ENCODE data around the gene PPP6R3. TPM values are rescaled to one million over a fixed set of nuclear protein-coding genes. Genes with fewer than 3 reads are reported as not detected.
"Not testable (repeated sequence)": the region's sequence is repeated elsewhere in the genome, so short reads cannot be mapped to it uniquely, and the experiment has no call there.

PPP6R3 gene
- total RNA-seq, 2 donors from 2014 or later = 95.0 to 103 TPM

DNA sequence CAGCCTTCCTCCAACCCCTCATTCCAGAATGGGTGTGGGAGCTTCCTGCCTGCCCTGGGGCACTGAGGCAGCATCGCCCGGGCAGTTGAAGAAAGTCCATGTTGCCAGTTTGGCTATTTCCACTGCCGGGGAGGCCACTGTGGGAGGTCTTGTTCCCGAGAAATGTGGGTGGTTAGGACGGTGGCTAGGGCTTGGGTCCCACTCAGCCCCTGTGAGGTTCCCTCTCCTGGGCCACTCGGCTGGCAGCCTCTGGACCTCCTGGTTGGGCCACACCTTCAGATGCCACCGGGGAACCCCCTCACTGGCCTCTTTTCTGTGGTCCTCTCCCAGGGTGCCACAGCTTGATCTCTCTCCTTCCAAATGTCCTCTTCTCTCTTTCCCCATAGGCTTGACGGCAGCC lies 5.1 kb upstream of the PPP6R3 start:
- DNase-seq = no peak
- H3K9me3 ChIP-seq = no peaks in the 10 kb centered on the region
- no peak overlapping the region for H3K9ac ChIP-seq (ENCODE audit: low read depth in 2 of 2, low read length in 2 of 2)
- H3K36me3 ChIP-seq = no peaks in the 10 kb centered on the region
- H3K4me1 ChIP-seq = peaks cover 6% of the 10 kb centered on the region
- H3K4me3 ChIP-seq = no peak overlapping the region
- no peaks in the 10 kb centered on the region for H3K27me3 ChIP-seq
- TF ChIP-seq, protein P1, sequence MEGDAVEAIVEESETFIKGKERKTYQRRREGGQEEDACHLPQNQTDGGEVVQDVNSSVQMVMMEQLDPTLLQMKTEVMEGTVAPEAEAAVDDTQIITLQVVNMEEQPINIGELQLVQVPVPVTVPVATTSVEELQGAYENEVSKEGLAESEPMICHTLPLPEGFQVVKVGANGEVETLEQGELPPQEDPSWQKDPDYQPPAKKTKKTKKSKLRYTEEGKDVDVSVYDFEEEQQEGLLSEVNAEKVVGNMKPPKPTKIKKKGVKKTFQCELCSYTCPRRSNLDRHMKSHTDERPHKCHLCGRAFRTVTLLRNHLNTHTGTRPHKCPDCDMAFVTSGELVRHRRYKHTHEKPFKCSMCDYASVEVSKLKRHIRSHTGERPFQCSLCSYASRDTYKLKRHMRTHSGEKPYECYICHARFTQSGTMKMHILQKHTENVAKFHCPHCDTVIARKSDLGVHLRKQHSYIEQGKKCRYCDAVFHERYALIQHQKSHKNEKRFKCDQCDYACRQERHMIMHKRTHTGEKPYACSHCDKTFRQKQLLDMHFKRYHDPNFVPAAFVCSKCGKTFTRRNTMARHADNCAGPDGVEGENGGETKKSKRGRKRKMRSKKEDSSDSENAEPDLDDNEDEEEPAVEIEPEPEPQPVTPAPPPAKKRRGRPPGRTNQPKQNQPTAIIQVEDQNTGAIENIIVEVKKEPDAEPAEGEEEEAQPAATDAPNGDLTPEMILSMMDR (IDR thresholded peaks at IDR 0.05) = no peak
- H3K27ac ChIP-seq = no peak overlapping the region
- intact Hi-C loops (cut with DNase I) = no loop called here

DNA sequence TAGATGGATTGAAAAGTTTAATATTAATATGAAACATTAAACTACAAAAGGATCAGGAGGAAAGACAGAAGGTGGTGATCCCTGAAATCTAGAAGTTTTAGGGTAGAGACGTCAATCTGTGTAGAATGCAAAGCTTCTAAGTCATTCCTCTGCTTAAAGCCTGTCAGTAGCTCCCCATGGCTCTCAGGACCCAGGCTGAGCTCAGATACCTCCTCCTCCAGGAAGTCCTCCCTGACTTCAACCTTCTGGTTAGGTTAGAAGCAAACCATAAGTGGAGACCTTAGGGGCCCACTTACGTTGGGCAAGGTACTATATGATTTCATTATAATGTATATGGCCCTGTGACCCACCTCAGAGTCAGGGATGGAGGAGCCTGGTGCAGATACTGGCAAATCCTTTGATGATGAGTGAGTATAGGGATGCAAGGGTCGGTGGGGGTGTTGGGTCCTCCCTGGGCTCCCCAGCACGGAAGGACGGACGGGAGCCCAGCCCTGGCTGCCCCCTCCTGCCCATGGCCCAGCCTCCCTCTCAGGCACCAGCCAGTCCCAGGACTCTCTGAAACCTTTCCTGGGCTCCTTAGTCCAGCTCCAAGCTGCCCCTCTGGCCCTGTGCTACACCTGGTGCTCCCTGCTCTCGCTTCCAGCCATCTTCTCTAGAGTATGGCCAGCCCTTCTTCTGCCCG lies 3.2 kb upstream of the PPP6R3 start:
- Histone ChIP-seq H3K27me3 (no peaks in the 10 kb centered on the region), H3K4me3 (no peak overlapping the region), H3K9ac (ENCODE audit: low read depth in 2 of 2, low read length in 2 of 2) (peak overlapping the region in 1 of 2 donors; percentile 43), H3K9me3 (no peaks in the 10 kb centered on the region), H3K4me1 (peaks cover 6% of the 10 kb centered on the region), H3K27ac (no peak overlapping the region), H3K36me3 (no peaks in the 10 kb centered on the region)
- intact Hi-C loops (cut with DNase I) = no loop called here
- DNase-seq = no peak
- TF ChIP-seq, protein P1 (IDR thresholded peaks at IDR 0.05) = no peak

DNA sequence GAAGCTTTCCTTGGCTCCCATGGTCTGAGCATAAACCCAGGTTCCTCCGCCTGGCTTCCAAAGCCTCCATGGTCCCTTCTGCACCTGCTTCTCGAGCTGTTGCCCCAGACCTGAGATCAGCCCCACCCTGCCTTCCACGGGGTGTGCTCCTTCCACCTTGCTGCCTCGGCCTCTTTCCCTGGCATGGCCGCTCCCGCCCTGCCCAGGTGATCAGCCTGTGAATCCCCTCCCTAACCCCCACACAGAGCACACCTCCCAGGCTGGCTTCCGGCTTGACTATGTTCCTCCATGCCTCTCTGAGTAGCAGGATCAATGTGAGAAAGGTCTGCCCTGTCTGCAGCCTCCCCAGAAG lies 2.7 kb upstream of the PPP6R3 start:
- TF ChIP-seq, protein P1 (IDR thresholded peaks at IDR 0.05) = no peak
- DNase-seq = peak; percentile 57
- H3K4me3 ChIP-seq = no peak overlapping the region
- H3K4me1 ChIP-seq = peaks cover 6% of the 10 kb centered on the region
- H3K27me3 ChIP-seq = no peaks in the 10 kb centered on the region
- intact Hi-C loops (cut with DNase I) = no loop called here
- H3K9me3 ChIP-seq = no peaks in the 10 kb centered on the region
- no peak overlapping the region for H3K27ac ChIP-seq
- peak overlapping the region in 1 of 2 donors; percentile 43 for H3K9ac ChIP-seq (ENCODE audit: low read depth in 2 of 2, low read length in 2 of 2)
- H3K36me3 ChIP-seq = no peaks in the 10 kb centered on the region

DNA sequence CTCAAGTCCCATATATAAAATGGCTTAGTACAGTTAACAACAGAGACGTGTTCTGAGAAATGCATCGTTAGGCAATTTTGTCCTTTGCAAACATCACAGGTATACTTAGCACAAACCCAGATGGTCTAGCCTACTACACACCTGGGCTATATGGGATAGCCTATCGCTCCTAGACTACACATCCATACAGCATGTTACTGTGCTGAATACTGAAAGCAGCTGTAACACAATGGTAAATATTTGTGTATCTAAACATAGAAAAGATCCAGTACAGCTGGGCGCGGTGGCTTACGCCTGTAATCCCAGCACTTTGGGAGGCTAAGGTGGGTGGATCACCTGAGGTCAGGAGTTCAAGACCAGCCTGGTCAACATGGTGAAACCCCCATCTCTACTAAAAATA lies 2.2 kb upstream of the PPP6R3 start:
- H3K27ac ChIP-seq; H3K4me1 ChIP-seq; H3K27me3 ChIP-seq; H3K9me3 ChIP-seq; H3K4me3 ChIP-seq; H3K36me3 ChIP-seq; intact Hi-C loops (cut with DNase I); DNase-seq: not testable (repeated sequence)
- peak overlapping the region in 1 of 2 donors; percentile 43 for H3K9ac ChIP-seq (ENCODE audit: low read depth in 2 of 2, low read length in 2 of 2)

DNA sequence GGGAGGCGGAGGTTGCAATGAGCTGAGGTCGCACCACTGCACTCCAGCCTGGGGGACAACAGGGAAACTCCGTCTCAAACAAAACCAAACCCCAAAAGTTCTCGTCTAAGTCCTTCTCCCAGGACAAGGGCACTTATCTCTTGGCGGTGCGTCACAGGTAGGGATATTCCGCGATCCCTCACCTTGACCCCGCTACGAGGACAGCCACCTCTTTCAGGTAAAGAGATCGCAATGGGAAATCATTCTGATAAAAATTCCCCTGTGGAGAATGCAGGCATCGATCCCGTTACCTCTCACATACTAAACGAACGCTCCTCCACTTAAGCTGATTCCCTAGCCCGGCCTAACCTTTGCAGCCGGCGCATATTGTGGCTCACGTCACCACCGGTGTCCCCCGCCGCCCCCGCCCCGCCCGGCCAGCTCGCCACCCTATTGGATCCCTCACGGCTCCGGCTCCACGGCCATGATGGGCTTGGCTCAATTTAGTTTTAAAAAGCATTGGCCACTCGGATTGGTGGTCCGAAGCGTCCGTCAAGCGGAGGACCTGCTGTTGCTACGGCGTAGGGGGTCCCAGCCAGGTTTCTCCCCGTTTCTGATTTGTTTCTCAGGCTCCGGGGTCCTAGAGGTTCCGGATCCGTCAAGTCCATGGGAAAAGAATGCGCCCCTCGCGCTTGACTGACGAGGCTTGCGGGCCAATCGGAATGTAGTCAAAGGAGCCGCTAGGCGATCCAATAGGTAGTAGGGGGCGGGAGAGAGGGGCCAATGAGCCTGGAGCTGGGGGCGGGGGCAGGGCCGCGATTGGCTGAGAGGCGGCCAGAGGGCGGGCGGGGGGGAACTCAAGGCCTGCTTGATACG lies 439 bp upstream of the PPP6R3 start:
- H3K9me3 ChIP-seq = no peaks in the 10 kb centered on the region
- peak overlapping the region; percentile 95 for H3K27ac ChIP-seq
- H3K4me1 ChIP-seq = peaks cover 11% of the 10 kb centered on the region
- no peaks in the 10 kb centered on the region for H3K27me3 ChIP-seq
- H3K36me3 ChIP-seq = no peaks in the 10 kb centered on the region
- H3K9ac ChIP-seq (ENCODE audit: low read depth in 2 of 2, low read length in 2 of 2) = peak overlapping the region; percentile 73 to 95
- DNase-seq = peak; percentile 97
- intact Hi-C loops (cut with DNase I) = loop anchor here (10.0 kb wide), 1 partner anchor 115 kb away; no protein-coding TSS in a partner anchor
- TF ChIP-seq, protein P1 (IDR thresholded peaks at IDR 0.05) = no peak
- H3K4me3 ChIP-seq = peak overlapping the region; percentile 85

DNA sequence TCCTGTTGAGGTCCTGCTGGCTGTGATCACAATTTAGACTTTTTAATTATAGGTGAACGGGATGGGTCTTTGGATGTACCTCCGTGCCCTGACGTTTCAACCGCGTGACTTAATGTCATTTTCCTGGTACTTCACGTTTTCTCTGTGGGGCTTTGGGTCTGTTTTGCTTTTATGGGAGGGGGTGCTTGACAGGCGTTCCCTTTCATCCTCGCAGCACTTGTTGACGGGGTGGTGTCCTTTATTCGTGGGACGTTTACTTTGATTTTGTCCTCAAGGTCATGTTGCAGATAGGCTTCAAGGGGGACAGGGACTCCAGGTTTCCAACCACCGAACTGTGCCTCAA lies 994 bp downstream of the PPP6R3 start:
- no peak for DNase-seq

More for the DNA sequence above, 994 bp downstream of the PPP6R3 start:
- H3K27me3 ChIP-seq = no peaks in the 10 kb centered on the region
- H3K9ac ChIP-seq (ENCODE audit: low read depth in 2 of 2, low read length in 2 of 2) = peak overlapping the region; percentile 48 to 66
- no peaks in the 10 kb centered on the region for H3K36me3 ChIP-seq
- intact Hi-C loops (cut with DNase I) = loop anchor here (10.0 kb wide), 1 partner anchor 113 kb away; no protein-coding TSS in a partner anchor
- peaks cover 12% of the 10 kb centered on the region for H3K4me1 ChIP-seq
- TF ChIP-seq, protein P1 (IDR thresholded peaks at IDR 0.05) = no peak
- no peaks in the 10 kb centered on the region for H3K9me3 ChIP-seq
- peak overlapping the region; percentile 85 for H3K4me3 ChIP-seq
- H3K27ac ChIP-seq = peak overlapping the region; percentile 95
